Bronchial epithelial cell (primary cell): ENCODE measurements around the gene SHC3. TPM values are rescaled to one million over a fixed set of nuclear protein-coding genes. Genes with fewer than 3 reads are reported as not detected.

Source experiments
- DNase-seq: peaks from one replicate; pipeline ENCODE4 v3.0.0-alpha.2; 2010; ENCODE audit warnings: low read depth
- FAIRE-seq: peaks from 2 replicates; lab custom pipeline; 2011; peaks lifted over from hg19 to GRCh38; lab: Jason Lieb, UNC
- H3K27me3 ChIP-seq: 2 replicates; pipeline ENCODE4 v1.5.1; 2011; ENCODE audit warnings: low read length; ENCODE audit not compliant: control insufficient read depth, insufficient read depth
- H3K36me3 ChIP-seq: 2 replicates; pipeline ENCODE4 v1.5.1; 2011; ENCODE audit warnings: low read length; ENCODE audit not compliant: control insufficient read depth, insufficient read depth
- H3K4me3 ChIP-seq: 2 replicates; pipeline ENCODE4 v1.5.1; 2011; ENCODE audit warnings: mild to moderate bottlenecking, low read depth, low read length, control low read depth
- CTCF ChIP-seq: IDR thresholded peaks from 2 replicates; pipeline ENCODE4 v1.5.1; 2011; ENCODE audit warnings: mild to moderate bottlenecking, moderate library complexity, low read length, control low read depth, inconsistent platforms; ENCODE audit not compliant: insufficient read depth, severe bottlenecking
- total RNA-seq: library from RNA; depleted of rRNA; stranded (reverse); fragments of >200 nt; gene quantifications from 2 replicates; pipeline ENCODE4 v1.2.1, GENCODE V29; 2014

Gene SHC3
- total RNA-seq, 1 donor from 2014 or later: 0.26 TPM

- TF ChIP-seq CTCF: no peak
- FAIRE-seq (no peak), DNase-seq (no peak)
- Histone ChIP-seq H3K4me3 (no peak overlapping the region), H3K36me3 (no peaks in the 10 kb centered on the region), H3K27me3 (no peaks in the 10 kb centered on the region)
Observed at GRCh38 chr9:88996921-88997235, 181.7 kb downstream of the SHC3 start.

GRCh38 chr9:88996046-88996920, 182.3 kb downstream of the SHC3 start:
- FAIRE-seq: no peak
- no peak for TF ChIP-seq CTCF
- DNase-seq: peak; percentile 12
- no peaks in the 10 kb centered on the region for H3K27me3 ChIP-seq
- no peak overlapping the region for H3K4me3 ChIP-seq
- H3K36me3 ChIP-seq: no peaks in the 10 kb centered on the region

GRCh38 chr9:88995627-88996026, 183.0 kb downstream of the SHC3 start:
- Histone ChIP-seq H3K4me3 (no peak overlapping the region), H3K27me3 (no peaks in the 10 kb centered on the region), H3K36me3 (no peaks in the 10 kb centered on the region)
- TF ChIP-seq CTCF: no peak
- DNase-seq: no peak
- FAIRE-seq: no peak

- no peaks in the 10 kb centered on the region for H3K27me3 ChIP-seq
- H3K36me3 ChIP-seq: no peaks in the 10 kb centered on the region
- no peak overlapping the region for H3K4me3 ChIP-seq
- TF ChIP-seq CTCF: no peak
- FAIRE-seq (no peak), DNase-seq (no peak)
Observed at GRCh38 chr9:88995200-88995577, 183.4 kb downstream of the SHC3 start.

GRCh38 chr9:88994469-88995199, 184.0 kb downstream of the SHC3 start:
- DNase-seq (no peak), FAIRE-seq (no peak)
- H3K4me3 ChIP-seq: no peak overlapping the region
- TF ChIP-seq CTCF: no peak
- no peaks in the 10 kb centered on the region for H3K36me3 ChIP-seq
- no peaks in the 10 kb centered on the region for H3K27me3 ChIP-seq
